ENCODE data around the gene MCF2L.

DNA sequence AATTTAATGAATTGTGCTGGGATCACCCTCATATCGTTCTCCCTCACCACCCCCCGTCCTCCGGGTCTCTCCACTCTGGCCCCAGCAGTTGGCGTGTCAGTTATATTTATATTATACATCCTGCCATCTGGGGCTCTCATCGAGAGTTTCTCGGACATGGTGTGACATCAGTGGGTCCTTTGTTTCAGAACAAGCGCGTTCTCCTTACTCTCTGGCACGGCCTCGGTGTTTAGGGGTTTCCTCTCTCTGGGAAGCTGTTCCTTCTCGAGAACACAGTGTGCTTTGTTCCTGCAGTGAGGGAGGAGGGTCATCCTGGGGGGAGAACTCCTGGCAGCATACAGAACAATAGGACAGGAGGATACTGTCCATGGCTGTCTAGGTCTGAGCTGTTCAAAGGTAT is 9.8 kb upstream of the MCF2L start:
- TF ChIP-seq, protein P1, sequence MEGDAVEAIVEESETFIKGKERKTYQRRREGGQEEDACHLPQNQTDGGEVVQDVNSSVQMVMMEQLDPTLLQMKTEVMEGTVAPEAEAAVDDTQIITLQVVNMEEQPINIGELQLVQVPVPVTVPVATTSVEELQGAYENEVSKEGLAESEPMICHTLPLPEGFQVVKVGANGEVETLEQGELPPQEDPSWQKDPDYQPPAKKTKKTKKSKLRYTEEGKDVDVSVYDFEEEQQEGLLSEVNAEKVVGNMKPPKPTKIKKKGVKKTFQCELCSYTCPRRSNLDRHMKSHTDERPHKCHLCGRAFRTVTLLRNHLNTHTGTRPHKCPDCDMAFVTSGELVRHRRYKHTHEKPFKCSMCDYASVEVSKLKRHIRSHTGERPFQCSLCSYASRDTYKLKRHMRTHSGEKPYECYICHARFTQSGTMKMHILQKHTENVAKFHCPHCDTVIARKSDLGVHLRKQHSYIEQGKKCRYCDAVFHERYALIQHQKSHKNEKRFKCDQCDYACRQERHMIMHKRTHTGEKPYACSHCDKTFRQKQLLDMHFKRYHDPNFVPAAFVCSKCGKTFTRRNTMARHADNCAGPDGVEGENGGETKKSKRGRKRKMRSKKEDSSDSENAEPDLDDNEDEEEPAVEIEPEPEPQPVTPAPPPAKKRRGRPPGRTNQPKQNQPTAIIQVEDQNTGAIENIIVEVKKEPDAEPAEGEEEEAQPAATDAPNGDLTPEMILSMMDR (IDR thresholded peaks at IDR 0.05; ENCODE audit: low read depth, low read length), result no peak
- no peak for TF ChIP-seq EZH2phosphoT487 (IDR thresholded peaks at IDR 0.05; ENCODE audit: low read depth)

All from OCI-LY3 (cell line).